ENCODE measurements around the gene DHX36. TPM values are rescaled to one million over a fixed set of nuclear protein-coding genes. Genes with fewer than 3 reads are reported as not detected.

Gene DHX36
- total RNA-seq, 1 donor: 117 TPM

- H3K27me3 ChIP-seq (ENCODE audit: insufficient read depth, low read length): no peaks in the 10 kb centered on the region
- no peak overlapping the region for H3K4me3 ChIP-seq (ENCODE audit: low read length)
- peaks cover 3% of the 10 kb centered on the region for H3K4me1 ChIP-seq (ENCODE audit: insufficient read depth, low read length)
- H3K9me3 ChIP-seq (ENCODE audit: low read depth, low read length): no peaks in the 10 kb centered on the region
Measured at GRCh38 chr3:154224866-154225265, 99.4 kb downstream of the DHX36 start.

GRCh38 chr3:154224366-154224765, 99.9 kb downstream of the DHX36 start:
- Histone ChIP-seq H3K4me1 (ENCODE audit: insufficient read depth, low read length) (peaks cover 3% of the 10 kb centered on the region), H3K4me3 (ENCODE audit: low read length) (no peak overlapping the region), H3K9me3 (ENCODE audit: low read depth, low read length) (no peaks in the 10 kb centered on the region), H3K27me3 (ENCODE audit: insufficient read depth, low read length) (no peaks in the 10 kb centered on the region)

- H3K4me3 ChIP-seq (ENCODE audit: low read length): no peak overlapping the region
- H3K4me1 ChIP-seq (ENCODE audit: insufficient read depth, low read length): peaks cover 3% of the 10 kb centered on the region
- H3K27me3 ChIP-seq (ENCODE audit: insufficient read depth, low read length): no peaks in the 10 kb centered on the region
- no peaks in the 10 kb centered on the region for H3K9me3 ChIP-seq (ENCODE audit: low read depth, low read length)
Measured at GRCh38 chr3:154223519-154223918, 100.8 kb downstream of the DHX36 start.

Other genes starting within 250 kb of the DHX36 start
- gene ARHGEF26, start 203.1 kb downstream of the DHX36 start, total RNA-seq: 0.21 TPM
- not detected for gene GPR149, start 105.7 kb upstream of the DHX36 start, total RNA-seq